Activated CD8-positive, alpha-beta memory T cell treated with anti-CD3 and anti-CD28 coated beads for 4 hours (primary cell): Measurements from ENCODE around the gene LRIT2.

ENCODE experiments used
- DNase-seq, 2 donors: peaks; one replicate each; pipeline ENCODE4 v3.0.0-alpha.2; 2020; ENCODE audit warnings: low read depth in 2 of 2

LRIT2 gene

DNA sequence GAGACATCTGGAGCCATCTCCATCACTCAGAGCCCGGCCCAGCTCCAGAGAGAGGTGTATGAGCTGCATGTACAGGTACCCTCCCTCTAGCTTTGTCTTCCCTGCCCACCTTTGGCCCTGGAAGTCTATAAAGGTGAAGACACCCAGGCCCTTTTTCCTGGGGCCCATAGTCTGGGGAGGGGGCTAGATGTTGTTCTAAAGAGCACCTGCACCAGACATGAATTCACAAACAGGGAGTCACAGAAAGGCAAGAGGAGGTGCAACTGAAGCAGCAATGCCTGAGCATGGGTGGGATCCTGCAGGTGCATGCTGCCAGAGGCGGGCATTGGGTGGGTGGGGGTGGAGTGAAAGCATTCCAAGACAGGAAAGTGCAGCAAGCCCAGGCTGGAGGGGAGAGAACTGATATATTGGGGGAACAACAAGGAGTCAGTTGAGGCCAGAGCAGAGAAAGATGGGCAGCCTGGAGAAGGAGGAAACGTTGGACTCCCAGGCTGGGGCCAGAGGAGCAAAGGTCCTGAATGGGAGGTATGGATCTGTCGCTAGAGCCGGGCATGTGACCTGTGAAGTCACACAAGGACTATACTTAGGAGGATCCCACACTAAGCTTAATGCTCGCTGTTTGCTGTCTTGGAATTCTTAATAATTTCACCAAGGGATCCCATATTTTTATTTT is 19.4 kb downstream of the LRIT2 start:
- DNase-seq: no peak

DNA sequence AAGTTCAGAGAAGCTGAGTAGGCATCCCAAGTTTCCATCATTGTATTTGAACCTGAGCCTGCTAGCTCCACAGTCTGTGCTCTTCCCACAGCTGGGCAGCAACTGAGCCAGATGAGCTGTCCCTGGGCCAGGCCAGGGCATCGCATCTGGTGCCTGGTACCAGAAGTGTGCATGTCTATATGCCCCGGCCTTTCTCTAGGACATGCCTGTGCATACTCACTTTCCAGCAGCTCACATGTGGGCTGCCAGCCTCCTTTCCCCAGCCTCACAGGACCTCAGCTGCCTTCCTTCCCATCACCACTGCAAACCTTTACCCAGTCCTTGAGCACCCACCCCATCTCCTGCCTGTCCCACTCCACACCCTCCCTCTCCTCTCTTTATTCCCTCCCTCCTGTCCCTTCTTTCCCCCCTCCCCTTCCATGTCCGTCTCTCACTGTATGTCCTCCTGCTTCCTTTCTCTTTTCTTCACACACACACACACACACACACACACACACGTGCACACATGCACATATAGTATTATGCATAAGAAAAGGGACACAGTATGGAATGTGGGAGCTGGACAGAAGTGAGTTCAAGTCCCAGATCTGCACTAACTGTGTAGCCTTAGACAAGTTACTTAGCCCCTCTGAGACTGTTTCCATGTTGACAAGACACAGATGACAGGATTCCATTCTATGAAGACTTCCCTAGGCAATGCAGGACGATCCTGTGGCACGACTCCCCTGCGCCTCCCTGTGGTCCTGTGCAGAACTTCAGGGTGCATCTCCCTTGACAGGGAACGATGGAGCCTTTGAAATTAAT is 20.1 kb downstream of the LRIT2 start:
- peak; percentile 32 for DNase-seq

DNA sequence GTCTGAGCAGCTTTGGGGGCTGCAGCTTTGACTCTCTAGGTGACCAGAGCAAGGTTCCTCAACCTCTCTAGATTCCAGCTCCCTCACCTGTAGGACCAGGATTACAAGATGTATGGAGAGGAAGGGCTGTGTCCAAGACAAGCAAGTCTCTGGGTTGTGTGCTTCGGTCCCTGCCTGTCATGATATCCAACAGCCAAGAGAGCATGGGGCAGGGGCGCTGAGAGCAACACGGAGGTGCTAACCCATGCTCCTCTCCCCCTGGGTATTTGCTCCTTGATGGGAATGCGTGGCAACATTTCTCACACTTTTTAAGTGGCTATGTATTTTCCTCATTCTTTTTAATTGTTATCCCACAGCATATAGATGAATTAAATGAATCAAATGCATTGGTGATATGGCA is 20.7 kb downstream of the LRIT2 start:
- DNase-seq: no peak

DNA sequence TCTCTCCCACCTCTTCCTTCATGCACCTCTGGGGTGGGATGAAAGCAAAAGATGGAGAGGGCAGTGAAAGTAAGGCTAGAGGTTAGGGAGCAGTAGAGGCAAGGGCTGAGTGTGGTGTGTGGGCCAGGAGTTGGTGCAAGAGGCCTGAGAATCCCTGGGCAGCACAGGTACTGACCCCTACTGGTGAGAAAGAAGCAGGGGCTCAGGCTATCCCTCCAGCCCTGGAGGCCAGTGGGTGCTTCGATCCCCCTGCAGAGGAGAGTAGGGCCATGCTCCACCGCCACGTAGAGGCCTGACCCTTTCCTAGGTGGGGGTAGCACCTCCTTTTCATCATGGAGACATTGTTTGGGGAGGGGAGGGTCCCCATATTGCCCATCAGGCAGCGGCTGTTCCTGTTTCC is 21.2 kb downstream of the LRIT2 start:
- no peak for DNase-seq

DNA sequence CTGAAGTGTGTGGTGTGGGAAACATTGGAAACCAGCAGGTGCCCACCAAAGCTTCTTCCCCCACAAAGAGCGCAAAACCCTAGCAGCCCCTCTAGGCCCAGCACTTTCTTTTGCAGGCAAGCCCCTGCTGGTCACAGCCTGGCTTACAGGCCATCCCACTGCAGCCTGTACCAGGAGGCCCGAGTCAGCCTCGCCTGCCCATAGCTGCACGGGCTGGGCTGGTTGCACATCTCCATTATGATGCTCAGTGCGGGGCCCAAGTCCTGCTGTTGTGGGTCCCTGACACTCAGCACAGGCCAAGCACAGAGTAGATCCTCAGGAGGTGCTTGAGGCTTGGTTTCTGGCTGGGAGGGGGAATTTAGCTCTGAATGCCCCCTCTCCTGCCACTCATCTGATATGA is 23.0 kb downstream of the LRIT2 start:
- no peak for DNase-seq

DNA sequence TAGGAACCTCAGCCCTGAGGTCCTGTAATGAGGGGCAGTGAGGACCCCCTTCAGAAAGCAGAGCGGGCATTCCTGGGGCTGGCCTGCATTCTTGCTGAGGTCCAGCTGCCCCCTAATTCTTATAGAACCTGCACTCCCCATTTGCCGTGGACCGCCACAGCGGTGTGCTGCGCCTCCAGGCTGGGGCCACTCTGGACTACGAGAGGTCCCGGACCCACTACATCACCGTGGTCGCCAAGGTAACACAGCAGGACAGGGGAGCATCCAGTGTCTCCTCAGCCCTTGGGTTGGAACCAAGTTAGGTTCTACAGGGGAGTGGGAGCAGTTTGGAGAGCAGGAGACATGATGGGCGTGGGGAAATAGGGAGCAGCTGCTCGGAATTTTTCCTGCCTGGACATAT is 23.7 kb downstream of the LRIT2 start:
- DNase-seq: no peak

GRCh38 chr10:84201244-84201606 is 24.1 kb downstream of the LRIT2 start:
- DNase-seq: no peak

DNA sequence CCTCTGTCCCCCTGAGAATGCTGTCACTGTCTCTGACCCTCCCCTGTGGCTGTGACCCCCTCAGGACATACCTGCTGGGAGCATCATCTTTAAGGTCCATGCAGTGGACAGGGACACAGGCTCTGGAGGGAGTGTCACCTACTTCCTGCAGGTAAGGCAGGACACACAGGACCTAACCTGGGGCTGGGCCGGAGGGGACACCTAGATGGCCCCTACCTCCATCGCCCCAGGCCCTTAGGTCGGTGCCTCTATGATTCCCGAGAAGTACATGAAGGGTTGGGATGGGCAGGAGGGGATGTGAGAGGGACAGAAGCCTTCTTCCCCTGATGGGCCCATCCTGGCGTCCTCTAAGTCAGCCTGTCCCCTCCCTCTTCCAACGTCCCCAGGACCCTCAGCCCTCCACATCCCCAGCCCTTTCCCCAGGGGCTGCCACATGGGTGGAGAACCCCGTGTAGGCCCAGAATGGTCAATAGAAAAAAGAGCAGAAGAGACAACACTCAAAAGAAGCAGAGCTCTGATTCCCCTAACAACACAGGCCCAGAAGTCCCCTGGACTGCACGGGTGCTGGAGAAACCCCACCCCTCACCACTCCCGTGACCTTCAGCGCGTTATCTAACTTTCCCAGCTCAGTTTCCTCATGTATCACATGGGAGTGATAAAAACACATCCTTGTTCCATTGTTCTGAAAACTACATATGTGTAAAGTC is 24.7 kb downstream of the LRIT2 start:
- no peak for DNase-seq

DNA sequence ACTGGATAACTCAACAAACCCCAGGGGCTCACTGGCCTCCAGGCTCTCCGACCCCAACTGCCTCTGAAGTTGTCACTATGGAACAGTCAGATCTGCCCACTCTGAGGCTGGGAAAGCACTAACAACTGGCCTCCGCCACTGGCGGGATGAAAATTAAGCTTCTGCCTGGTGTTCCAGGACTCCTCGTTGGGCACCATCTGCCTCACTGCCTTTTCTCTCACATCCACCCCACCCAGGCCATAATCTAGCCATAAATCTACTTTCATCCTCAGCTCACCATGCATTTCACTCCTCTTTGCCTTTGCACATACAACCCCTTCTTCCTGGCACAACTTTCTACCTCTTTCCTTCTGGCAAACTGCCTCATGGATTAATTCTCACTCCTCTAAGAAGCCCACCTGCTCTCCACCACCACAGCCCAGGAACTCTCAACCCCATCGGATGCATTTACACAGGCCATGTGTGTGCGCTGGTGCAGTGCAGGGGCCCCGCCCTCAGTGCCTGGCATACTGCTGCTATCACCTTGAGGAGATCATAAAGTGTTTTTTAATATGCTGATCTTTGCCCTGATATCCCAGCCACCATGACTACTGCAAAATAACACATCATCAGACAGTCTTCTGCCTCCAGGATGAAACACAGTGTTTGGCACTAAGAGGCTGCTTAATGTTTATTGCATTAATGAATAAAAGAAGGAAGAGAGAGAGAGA is 27.0 kb downstream of the LRIT2 start:
- DNase-seq: no peak

- DNase-seq: no peak
These were observed 27.7 kb downstream of the LRIT2 start for GRCh38 chr10:84197643-84198042.

- DNase-seq: no peak
These were observed 28.4 kb downstream of the LRIT2 start for GRCh38 chr10:84196941-84197340.

- DNase-seq: no peak
These were observed 29.3 kb downstream of the LRIT2 start for GRCh38 chr10:84196083-84196482.

- DNase-seq: no peak
These were observed 30.1 kb downstream of the LRIT2 start for GRCh38 chr10:84195044-84195830.

DNA sequence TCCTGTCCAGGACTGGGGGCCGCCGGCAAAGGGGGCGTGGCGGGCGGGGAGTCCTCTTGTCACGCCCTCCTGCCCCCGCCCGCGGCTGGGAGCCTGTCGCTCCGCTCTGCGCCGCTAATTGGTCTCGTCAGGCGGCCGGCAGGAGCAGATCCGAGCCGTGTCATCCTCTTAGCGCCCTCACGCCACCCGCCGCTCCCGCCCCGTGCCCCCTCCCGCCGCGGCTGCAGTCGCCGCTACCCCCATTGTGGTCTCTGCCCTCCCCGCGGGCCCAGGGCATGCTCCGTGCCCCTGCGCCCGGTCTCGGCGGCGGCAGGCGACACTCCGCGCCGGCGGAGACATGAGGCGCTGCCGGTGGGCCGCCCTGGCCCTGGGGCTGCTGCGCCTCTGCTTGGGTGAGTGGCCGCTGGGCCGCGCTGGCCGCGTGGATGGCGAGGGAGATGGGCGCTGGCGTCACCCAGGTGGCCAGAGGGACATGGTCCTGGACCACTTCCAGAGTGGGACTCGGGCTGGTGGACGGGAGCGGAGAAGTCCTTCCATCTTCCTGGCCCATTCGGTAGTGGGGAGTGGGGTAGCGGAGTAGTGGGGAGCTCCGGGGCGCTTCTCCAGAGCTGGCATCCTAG is 30.8 kb downstream of the LRIT2 start, which contains the start of gene CDHR1:
Gene CDHR1 (plus strand): TSS at position 114 of the 620 bp plus-strand sequence. CDS start 224 bp downstream, at position 338.
- peak; percentile 15 to 16 for DNase-seq

- DNase-seq: no peak
These were observed 31.4 kb downstream of the LRIT2 start for GRCh38 chr10:84193846-84194423.

- no peak for DNase-seq
These were observed 32.0 kb downstream of the LRIT2 start for GRCh38 chr10:84193327-84193726.

GRCh38 chr10:84191106-84191505 is 34.2 kb downstream of the LRIT2 start:
- no peak for DNase-seq

- DNase-seq: no peak
These were observed 34.7 kb downstream of the LRIT2 start for GRCh38 chr10:84190621-84191020.

GRCh38 chr10:84188815-84189214 is 36.5 kb downstream of the LRIT2 start:
- DNase-seq: no peak

GRCh38 chr10:84185526-84186175 is 39.7 kb downstream of the LRIT2 start:
- DNase-seq: no peak
